HepG2 (cell line): Measurements from ENCODE around the gene PRKN. TPM values are rescaled to one million over a fixed set of nuclear protein-coding genes. Genes with fewer than 3 reads are reported as not detected.

Experiments
- ATAC-seq: fragments of 200-7000 bp; cut with Tn5 transposase; 3 replicates; pipeline ENCODE4 v1.9.1; 2020; ENCODE audit warnings: mild to moderate bottlenecking, moderate library complexity
- BruUV-seq: library from RNA; stranded (reverse); fragments of 400-500 nt; replicated peaks from 2 replicates; lab custom pipeline; 2021; lab: Mats Ljungman, UMichigan
- CTCF ChIA-PET: fragments of 300-600 bp; formaldehyde crosslinking; extraction: SDS; loops from one replicate; lab custom pipeline; 2021; ENCODE audit warnings: low total read pairs, inconsistent platforms, low intra/inter-chr PET ratio; lab: Yijun Ruan, JAX
- POLR2A ChIA-PET: fragments of 350-600 bp; sonication (Branson Sonifier 250); formaldehyde crosslinking; loops from one replicate; lab custom pipeline; 2020; ENCODE audit warnings: antibody characterized with exemption, inconsistent platforms; lab: Yijun Ruan, JAX
- DNase-seq: peaks from one replicate; pipeline ENCODE4 v3.0.0-alpha.2; 2015; ENCODE audit warnings: low spot score
- FAIRE-seq: peaks from 3 replicates; lab custom pipeline; 2011; peaks lifted over from hg19 to GRCh38; lab: Jason Lieb, UNC
- H2AFZ ChIP-seq: one replicate; pipeline ENCODE4 v1.6.1; 2011; ENCODE audit warnings: low read length, inconsistent platforms
- H3K27ac ChIP-seq: fragments of 300-600 bp; 3 replicates; pipeline ENCODE4 v1.8.0; 2011; ENCODE audit warnings: mixed run types, mild to moderate bottlenecking, mixed read lengths, low read length, inconsistent platforms; ENCODE audit not compliant: insufficient read depth; ENCODE audit errors: extremely low read length
- H3K27me3 ChIP-seq, 2 experiments: fragments of 200-600 bp in 1 of 2; 2 replicates in 1 of 2; 3 replicates in 1 of 2; pipeline versions ENCODE4 v1.6.0 to v1.8.0; 2011; ENCODE audit warnings: low read length in 2 of 2, mild to moderate bottlenecking in 2 of 2, moderate library complexity in 2 of 2, inconsistent platforms in 1 of 2; ENCODE audit not compliant: insufficient read depth in 2 of 2, control insufficient read depth in 1 of 2
- H3K36me3 ChIP-seq, 2 experiments: fragments of 200-600 bp in 1 of 2; replicated peaks in 1 of 2; 2 replicates in 1 of 2; 3 replicates in 1 of 2; pipeline versions ENCODE4 v1.5.1 to v1.8.0; 2011; ENCODE audit warnings: low read length in 2 of 2, inconsistent platforms in 1 of 2; ENCODE audit not compliant: insufficient read depth in 2 of 2, control insufficient read depth in 1 of 2
- H3K4me1 ChIP-seq: 2 replicates; pipeline ENCODE4 v1.5.1; 2012; ENCODE audit warnings: low read length, inconsistent platforms; ENCODE audit not compliant: insufficient read depth
- H3K4me2 ChIP-seq: 2 replicates; pipeline ENCODE4 v1.6.0; 2011; ENCODE audit warnings: low read depth, low read length, inconsistent platforms
- H3K4me3 ChIP-seq, 3 experiments: fragments of 200-600 bp in 1 of 3; sonication (generic), shearing (Covaris generic) in 1 of 3; replicated peaks in 1 of 3; 2 replicates each; pipeline ENCODE4 v1.5.1; 2011 to 2016; ENCODE audit warnings: low read length in 3 of 3, inconsistent platforms in 2 of 3, low read depth in 2 of 3, mild to moderate bottlenecking in 2 of 3, control low read depth in 1 of 3, mixed read lengths in 1 of 3; ENCODE audit not compliant: insufficient read depth in 1 of 3
- H3K79me2 ChIP-seq: one replicate; pipeline ENCODE4 v1.6.1; 2011; ENCODE audit warnings: low read length, inconsistent platforms; ENCODE audit not compliant: insufficient read depth
- H3K9ac ChIP-seq: 2 replicates; pipeline ENCODE4 v1.6.0; 2011; ENCODE audit warnings: mild to moderate bottlenecking, low read depth, low read length, inconsistent platforms; ENCODE audit not compliant: insufficient read depth
- H3K9me3 ChIP-seq: 2 replicates; pipeline ENCODE4 v1.5.1; 2012; ENCODE audit warnings: mild to moderate bottlenecking, low read length
- H4K20me1 ChIP-seq: 2 replicates; pipeline ENCODE4 v1.6.0; 2011; ENCODE audit warnings: inconsistent platforms, mild to moderate bottlenecking, low read length, moderate library complexity; ENCODE audit not compliant: insufficient read depth
- CBX1 ChIP-seq: IDR thresholded peaks from one replicate; pipeline ENCODE4 v1.6.1; 2016; ENCODE audit warnings: antibody characterized with exemption, low read depth
- FOXA3 ChIP-seq: IDR thresholded peaks from 2 replicates; pipeline ENCODE4 v1.6.1; 2016; ENCODE audit warnings: missing genetic modification reagents, missing compliant biosample characterization
- KDM3A ChIP-seq: IDR thresholded peaks from 2 replicates; pipeline ENCODE4 v1.6.1; 2018; ENCODE audit warnings: low read depth, missing compliant biosample characterization
- KLF13 ChIP-seq: sonication (generic); formaldehyde crosslinking; IDR thresholded peaks from 2 replicates; pipeline ENCODE4 v1.4.0; 2020; ENCODE audit warnings: mild to moderate bottlenecking, missing genetic modification reagents
- PAXIP1 ChIP-seq: sonication (generic); formaldehyde crosslinking; conservative IDR thresholded peaks from 2 replicates; pipeline ENCODE4 v1.4.0; 2020; ENCODE audit warnings: mild to moderate bottlenecking, missing genetic modification reagents, moderate library complexity
- RFX5 ChIP-seq: IDR thresholded peaks from 2 replicates; pipeline ENCODE4 v1.6.1; 2011; ENCODE audit warnings: low read depth, low read length, improper control_type of control experiment
- ZBTB1 ChIP-seq: sonication (generic); formaldehyde crosslinking; IDR thresholded peaks from 2 replicates; pipeline ENCODE4 v1.4.0; 2020; ENCODE audit warnings: missing genetic modification reagents, borderline replicate concordance
- ZFP36 ChIP-seq: fragments of 150-350 bp; IDR thresholded peaks from 2 replicates; pipeline ENCODE4 v1.6.1; 2018; ENCODE audit warnings: borderline replicate concordance, low read length, low read depth; ENCODE audit not compliant: partially characterized antibody
- ZNF142 ChIP-seq: sonication (generic); formaldehyde crosslinking; IDR thresholded peaks from 2 replicates; pipeline ENCODE4 v1.4.0; 2020; ENCODE audit warnings: missing genetic modification reagents
- ZNF383 ChIP-seq: sonication (generic); formaldehyde crosslinking; IDR thresholded peaks from 2 replicates; pipeline ENCODE4 v1.4.0; 2020; ENCODE audit warnings: missing genetic modification reagents, mild to moderate bottlenecking, borderline replicate concordance
- ZNF460 ChIP-seq: sonication (generic); formaldehyde crosslinking; IDR thresholded peaks from 2 replicates; pipeline ENCODE4 v1.5.1; 2020; ENCODE audit warnings: missing genetic modification reagents, mild to moderate bottlenecking, borderline replicate concordance
- ZNF746 ChIP-seq: sonication (generic); formaldehyde crosslinking; IDR thresholded peaks from 2 replicates; pipeline ENCODE4 v1.8.0; 2022; ENCODE audit warnings: mild to moderate bottlenecking, missing genetic modification reagents
- whole genome bisulfite sequencing: methylation state at CpG from one replicate; pipeline ENCODE4 v1.1.6; 2017; ENCODE audit warnings: low lambda C conversion rate; 5-methylcytosine and 5-hydroxymethylcytosine counted together
- in situ Hi-C: cut with HindIII; loops from 2 replicates; pipeline ENCODE4 v1.10.0; 2017; ENCODE audit warnings: low pct_unique_long_range_greater_than_20kb; ENCODE audit not compliant: extremely low pct_ligation_motif_present
- intact Hi-C: fragments of 100-400 bp; cut with micrococcal nuclease; formaldehyde crosslinking; loops from one replicate; pipeline ENCODE4 v1.10.0; 2022; ENCODE audit not compliant: unreplicated experiment
- polyA plus RNA-seq, 8 experiments: library from polyadenylated mRNA; depleted of rRNA in 3 of 8; stranded (reverse) in 7 of 8; unstranded in 1 of 8; fragments of >200 nt; fragmentation: Illumina TruSeq in 4 of 8; extraction: Trizol in 4 of 8; gene quantifications; 2 replicates each; pipeline versions ENCODE4 v1.2.1 to v1.2.3, GENCODE V29; 2011 to 2016; ENCODE audit warnings: low read depth in 4 of 8, missing spikeins in 1 of 8, mixed read lengths in 1 of 8; ENCODE audit not compliant: insufficient read depth in 1 of 8
- total RNA-seq, 5 experiments: library from RNA; depleted of rRNA; stranded (reverse); fragments of >200 nt; fragmentation: Illumina TruSeq; extraction: Trizol; gene quantifications; 2 replicates each; pipeline ENCODE4 v1.2.3, GENCODE V29; 2016; ENCODE audit warnings: low read depth in 1 of 5
- TF ChIP-seq, protein P1 (sequence below): sonication (generic); formaldehyde crosslinking; IDR thresholded peaks from 2 replicates; pipeline ENCODE4 v1.4.0; 2020; ENCODE audit warnings: missing genetic modification reagents

Gene PRKN
- total and polyA plus RNA-seq, 2 of the 13 experiments (the other 11 are each of a cell fraction or from before 2014, with no cell fraction given) = 0.31 to 0.44 TPM

DNA sequence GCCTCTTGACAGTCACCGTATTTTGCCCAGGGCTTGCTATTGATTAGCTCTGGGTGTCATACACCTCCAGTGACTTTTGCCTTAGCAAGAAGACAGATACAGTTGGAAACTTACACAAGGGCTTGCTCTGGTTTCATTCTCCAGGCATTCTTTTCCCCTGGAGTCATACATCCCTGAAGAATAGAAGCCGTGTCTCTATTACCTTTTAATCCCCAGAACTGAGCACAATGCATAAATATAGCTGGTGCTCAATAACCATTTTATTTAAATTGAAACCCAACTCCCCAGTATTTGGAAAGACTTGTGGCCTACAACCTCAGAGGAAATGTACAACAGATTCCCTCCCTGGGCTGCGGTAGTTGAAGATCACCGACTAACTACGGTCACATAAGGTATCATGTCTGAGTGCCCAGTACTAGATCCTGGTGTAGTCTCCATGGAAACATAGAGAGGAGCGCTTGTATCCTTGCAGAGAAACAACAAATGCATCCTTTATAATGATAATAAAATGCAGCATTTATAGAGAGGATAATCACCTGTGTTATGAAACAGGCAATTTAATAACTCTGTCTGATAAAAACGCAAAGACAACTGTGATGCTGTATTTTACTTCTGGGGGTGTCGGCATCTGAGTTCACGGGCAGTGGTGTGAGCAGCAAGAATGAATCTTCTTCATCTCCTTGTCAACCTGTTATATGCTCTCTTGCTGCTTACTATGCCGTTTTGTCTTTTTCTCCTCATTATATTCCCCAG, 1052.5 kb downstream of the PRKN start:
- DNase-seq (no peak), FAIRE-seq (no peak), ATAC-seq (no peak)
- Histone ChIP-seq H3K9me3 (no peaks in the 10 kb centered on the region), H3K27ac (no peak overlapping the region), H3K27me3 (peaks cover 0 to 3% of the 10 kb centered on the region in 2 experiments; a peak in 1 of 5 replicates), H2AFZ (no peak overlapping the region), H3K79me2 (no peaks in the 10 kb centered on the region), H3K4me2 (no peak overlapping the region), H3K36me3 (no peaks in the 10 kb centered on the region), H3K9ac (no peak overlapping the region), H3K4me1 (no peaks in the 10 kb centered on the region), H3K4me3 (no peak overlapping the region), H4K20me1 (no peaks in the 10 kb centered on the region)
- CTCF ChIA-PET = no interaction called here
- WGBS = 30% methylated on average over 10 of the region's 10 CpGs
- POLR2A ChIA-PET = no interaction called here
- intact Hi-C loops (no loop called here), in situ Hi-C loops (no loop called here)
- BruUV-seq = no TSS peak
- TF ChIP-seq CBX1 (no peak), KDM3A (CRISPR knock-in tag) (no peak), FOXA3 (CRISPR knock-in tag) (no peak), ZNF460 (CRISPR knock-in tag) (no peak), ZBTB1 (CRISPR knock-in tag) (no peak), PAXIP1 (CRISPR knock-in tag) (no peak), RFX5 (no peak), ZFP36 (no peak), ZNF383 (CRISPR knock-in tag) (no peak), ZNF746 (CRISPR knock-in tag) (no peak), ZNF142 (CRISPR knock-in tag) (no peak), KLF13 (no peak)
- TF ChIP-seq, protein P1, sequence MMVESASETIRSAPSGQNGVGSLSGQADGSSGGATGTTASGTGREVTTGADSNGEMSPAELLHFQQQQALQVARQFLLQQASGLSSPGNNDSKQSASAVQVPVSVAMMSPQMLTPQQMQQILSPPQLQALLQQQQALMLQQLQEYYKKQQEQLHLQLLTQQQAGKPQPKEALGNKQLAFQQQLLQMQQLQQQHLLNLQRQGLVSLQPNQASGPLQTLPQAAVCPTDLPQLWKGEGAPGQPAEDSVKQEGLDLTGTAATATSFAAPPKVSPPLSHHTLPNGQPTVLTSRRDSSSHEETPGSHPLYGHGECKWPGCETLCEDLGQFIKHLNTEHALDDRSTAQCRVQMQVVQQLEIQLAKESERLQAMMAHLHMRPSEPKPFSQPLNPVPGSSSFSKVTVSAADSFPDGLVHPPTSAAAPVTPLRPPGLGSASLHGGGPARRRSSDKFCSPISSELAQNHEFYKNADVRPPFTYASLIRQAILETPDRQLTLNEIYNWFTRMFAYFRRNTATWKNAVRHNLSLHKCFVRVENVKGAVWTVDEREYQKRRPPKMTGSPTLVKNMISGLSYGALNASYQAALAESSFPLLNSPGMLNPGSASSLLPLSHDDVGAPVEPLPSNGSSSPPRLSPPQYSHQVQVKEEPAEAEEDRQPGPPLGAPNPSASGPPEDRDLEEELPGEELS (CRISPR knock-in tag) = no peak
